ENCODE data around the gene SHQ1. TPM values are rescaled to one million over a fixed set of nuclear protein-coding genes. Genes with fewer than 3 reads are reported as not detected.

Gene SHQ1
- total and polyA plus RNA-seq, 9 of the 15 experiments (the other 6 are each of a cell fraction or from before 2014, with no cell fraction given): 9.2 to 25.0 (median 14.1) TPM

GRCh38 chr3:72855001-72855400, 6.8 kb upstream of the SHQ1 start (continued):
- no peak for TF ChIP-seq MLX (CRISPR knock-in tag; conservative IDR thresholded peaks at IDR 0.05)
- no peak for TF ChIP-seq ZNF639 (CRISPR knock-in tag; conservative IDR thresholded peaks at IDR 0.05 in 1 of 2, IDR thresholded peaks at IDR 0.05 in 1 of 2)
- no peak for TF ChIP-seq HNRNPL (IDR thresholded peaks at IDR 0.05; ENCODE audit: low read depth, low read length)
- TF ChIP-seq ELF2 (CRISPR knock-in tag; IDR thresholded peaks at IDR 0.05): no peak
- TF ChIP-seq SIN3B (IDR thresholded peaks at IDR 0.05; ENCODE audit: low read depth): no peak
- TF ChIP-seq STAT5B (CRISPR knock-in tag; IDR thresholded peaks at IDR 0.05): no peak

GRCh38 chr3:72848703-72849081, 447 bp upstream of the SHQ1 start:
- BruUV-seq (replicated peaks): no TSS peak
- no peak for FAIRE-seq
- peak in 1 of 4 experiments; percentile 11 for DNase-seq (ENCODE audit: extremely low read depth in 1 of 4, low spot score in 3 of 4)
- Histone ChIP-seq H3K9me3 (replicated peaks; ENCODE audit: control insufficient read depth, insufficient read depth, low read depth, low read length) (no peaks in the 10 kb centered on the region), H3K4me1 (replicated peaks in 1 of 2; ENCODE audit: control insufficient read depth in 2 of 2, insufficient read depth in 2 of 2, low read length in 2 of 2) (peaks cover 6 to 16% of the 10 kb centered on the region in 2 experiments; a peak in 4 of 5 replicates), H3K27ac (ENCODE audit: extremely low read depth, low read depth, low read length) (no peak overlapping the region), H4K20me1 (replicated peaks; ENCODE audit: control insufficient read depth, insufficient read depth, low read length) (peaks cover 5% of the 10 kb centered on the region; the same call in 1 of the 2 replicates), H3K79me2 (ENCODE audit: control insufficient read depth, insufficient read depth, low read length) (peaks cover 34% of the 10 kb centered on the region), H3K9me1 (ENCODE audit: control insufficient read depth, insufficient read depth, low read length) (no peaks in the 10 kb centered on the region), H3K27me3 (ENCODE audit: control insufficient read depth in 2 of 2, insufficient read depth in 2 of 2, low read length in 2 of 2) (no peaks in the 10 kb centered on the region), H3K4me2 (ENCODE audit: insufficient read depth, low read length) (peak overlapping the region; percentile 94), H2AFZ (ENCODE audit: low read depth, low read length) (peak overlapping the region; percentile 94), H3K36me3 (ENCODE audit: control insufficient read depth, insufficient read depth, low read length) (no peaks in the 10 kb centered on the region), H3K9ac (ENCODE audit: insufficient read depth in 1 of 2, low read depth in 2 of 2, low read length in 2 of 2) (peak overlapping the region; percentile 35 to 95; a peak in 2 of 4 replicates), H3K4me3 (peak overlapping the region; percentile 76)
- peak; percentile 50 for ATAC-seq
- CTCF ChIA-PET (ENCODE audit: low intra/inter-chr PET ratio): no interaction called here
- POLR2A ChIA-PET: no interaction called here
- WGBS (ENCODE audit: insufficient coverage, low coverage, missing lambda C conversion rate): 0% methylated on average over 11 of the region's 11 CpGs
- in situ Hi-C loops (cut with MboI): no loop called here
- intact Hi-C loops (cut with micrococcal nuclease): loop anchor here (5.0 to 10.0 kb wide), 2 partner anchors 39 to 226 kb away; partner anchors contain the start of gene GXYLT2
- TF ChIP-seq WHSC1 (IDR thresholded peaks at IDR 0.05; ENCODE audit: low read length): no peak
- no peak for TF ChIP-seq CHD4 (IDR thresholded peaks at IDR 0.05; ENCODE audit: insufficient read depth, insufficient replicate concordance, low read depth, low read length, poor library complexity, severe bottlenecking)
- no peak for TF ChIP-seq CAMTA2 (CRISPR knock-in tag; conservative IDR thresholded peaks at IDR 0.05)
- no peak for TF ChIP-seq ARNT (IDR thresholded peaks at IDR 0.05)
- no peak for TF ChIP-seq MTA3 (IDR thresholded peaks at IDR 0.05; ENCODE audit: borderline replicate concordance)
- TF ChIP-seq PHF21A (IDR thresholded peaks at IDR 0.05; ENCODE audit: borderline replicate concordance, low read depth): no peak
- TF ChIP-seq MAFG (tag; conservative IDR thresholded peaks at IDR 0.05): no peak
- no peak for TF ChIP-seq PURB (CRISPR knock-in tag; IDR thresholded peaks at IDR 0.05; ENCODE audit: low read depth)
- TF ChIP-seq CREB1 (IDR thresholded peaks at IDR 0.05): no peak
- TF ChIP-seq CREB1 (CRISPR knock-in tag; IDR thresholded peaks at IDR 0.05): no peak
- TF ChIP-seq NFE2 (IDR thresholded peaks at IDR 0.05; ENCODE audit: low read depth): no peak
- no peak for TF ChIP-seq SNAPC5 (CRISPR knock-in tag; IDR thresholded peaks at IDR 0.05)
- TF ChIP-seq TEAD2 (tag; IDR thresholded peaks at IDR 0.05): no peak
- TF ChIP-seq ZNF316 (IDR thresholded peaks at IDR 0.05): no peak
- TF ChIP-seq U2AF1 (optimal IDR thresholded peaks at IDR 0.05; ENCODE audit: low read depth, low read length): no peak
- TF ChIP-seq L3MBTL2 (IDR thresholded peaks at IDR 0.05): no peak
